ENCODE data around the gene TAOK1. TPM values are rescaled to one million over a fixed set of nuclear protein-coding genes. Genes with fewer than 3 reads are reported as not detected.
A peak's percentile ranks its signal among the peaks of the same experiment; 100 is the strongest.

The TAOK1 gene
- total and polyA plus RNA-seq, 2 of the 13 experiments (the other 11 are each of a cell fraction or from before 2014, with no cell fraction given): 14.1 to 23.0 TPM

DNA sequence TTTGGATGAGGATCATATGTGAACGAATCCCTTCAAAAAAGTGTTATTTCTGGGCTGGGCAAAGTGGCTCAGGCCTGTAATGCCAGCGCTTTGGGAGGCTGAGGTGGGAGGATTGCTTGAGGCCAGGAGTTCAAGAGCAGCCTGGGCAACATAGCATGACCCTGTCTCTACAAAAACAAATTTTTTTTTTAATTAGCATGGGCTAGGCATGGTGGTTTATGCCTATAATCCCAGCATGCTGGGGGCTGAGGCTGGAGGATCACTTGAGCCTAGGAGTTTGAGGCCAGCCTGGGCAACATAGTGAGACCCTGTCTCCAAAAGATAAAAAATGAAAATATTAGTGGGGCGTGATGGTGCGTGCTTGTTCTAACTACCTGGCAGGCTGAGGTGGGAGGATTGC lies 4.6 kb downstream of the TAOK1 start:
- Histone ChIP-seq H4K20me1 (ENCODE audit: insufficient read depth, low read length) (peaks cover 39% of the 10 kb centered on the region), H3K4me2 (ENCODE audit: low read depth, low read length) (no peak overlapping the region), H3K36me3 (replicated peaks in 1 of 2; ENCODE audit: control insufficient read depth in 1 of 2, insufficient read depth in 2 of 2, low read length in 2 of 2) (peaks cover 1 to 10% of the 10 kb centered on the region in 2 experiments; a peak in 3 of 5 replicates), H3K79me2 (ENCODE audit: insufficient read depth, low read length) (peaks cover 75% of the 10 kb centered on the region), H2AFZ (ENCODE audit: low read length) (no peak overlapping the region), H3K4me3 (replicated peaks in 1 of 3; ENCODE audit: insufficient read depth in 1 of 3, low read depth in 2 of 3, low read length in 3 of 3) (no peak overlapping the region), H3K9ac (ENCODE audit: insufficient read depth, low read depth, low read length) (no peak overlapping the region), H3K27me3 (ENCODE audit: control insufficient read depth in 1 of 2, insufficient read depth in 2 of 2, low read length in 2 of 2) (no peaks in the 10 kb centered on the region; a peak in 1 of 5 replicates), H3K9me3 (ENCODE audit: low read length) (no peaks in the 10 kb centered on the region), H3K4me1 (ENCODE audit: insufficient read depth, low read length) (peaks cover 45% of the 10 kb centered on the region), H3K27ac (ENCODE audit: extremely low read length, insufficient read depth, low read length) (no peak overlapping the region)
- POLR2A ChIA-PET: no interaction called here
- FAIRE-seq: no peak
- TF ChIP-seq, protein P1, sequence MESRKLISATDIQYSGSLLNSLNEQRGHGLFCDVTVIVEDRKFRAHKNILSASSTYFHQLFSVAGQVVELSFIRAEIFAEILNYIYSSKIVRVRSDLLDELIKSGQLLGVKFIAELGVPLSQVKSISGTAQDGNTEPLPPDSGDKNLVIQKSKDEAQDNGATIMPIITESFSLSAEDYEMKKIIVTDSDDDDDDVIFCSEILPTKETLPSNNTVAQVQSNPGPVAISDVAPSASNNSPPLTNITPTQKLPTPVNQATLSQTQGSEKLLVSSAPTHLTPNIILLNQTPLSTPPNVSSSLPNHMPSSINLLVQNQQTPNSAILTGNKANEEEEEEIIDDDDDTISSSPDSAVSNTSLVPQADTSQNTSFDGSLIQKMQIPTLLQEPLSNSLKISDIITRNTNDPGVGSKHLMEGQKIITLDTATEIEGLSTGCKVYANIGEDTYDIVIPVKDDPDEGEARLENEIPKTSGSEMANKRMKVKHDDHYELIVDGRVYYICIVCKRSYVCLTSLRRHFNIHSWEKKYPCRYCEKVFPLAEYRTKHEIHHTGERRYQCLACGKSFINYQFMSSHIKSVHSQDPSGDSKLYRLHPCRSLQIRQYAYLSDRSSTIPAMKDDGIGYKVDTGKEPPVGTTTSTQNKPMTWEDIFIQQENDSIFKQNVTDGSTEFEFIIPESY (CRISPR knock-in tag; IDR thresholded peaks at IDR 0.05): no peak
- no peak for TF ChIP-seq ELF3 (CRISPR knock-in tag; IDR thresholded peaks at IDR 0.05)
- TF ChIP-seq ZNF121 (CRISPR knock-in tag; IDR thresholded peaks at IDR 0.05): peak; percentile 88
- TF ChIP-seq KMT2B (CRISPR knock-in tag; IDR thresholded peaks at IDR 0.05): no peak
- TF ChIP-seq AKAP8 (CRISPR knock-in tag; IDR thresholded peaks at IDR 0.05): no peak
- TF ChIP-seq, protein P2, sequence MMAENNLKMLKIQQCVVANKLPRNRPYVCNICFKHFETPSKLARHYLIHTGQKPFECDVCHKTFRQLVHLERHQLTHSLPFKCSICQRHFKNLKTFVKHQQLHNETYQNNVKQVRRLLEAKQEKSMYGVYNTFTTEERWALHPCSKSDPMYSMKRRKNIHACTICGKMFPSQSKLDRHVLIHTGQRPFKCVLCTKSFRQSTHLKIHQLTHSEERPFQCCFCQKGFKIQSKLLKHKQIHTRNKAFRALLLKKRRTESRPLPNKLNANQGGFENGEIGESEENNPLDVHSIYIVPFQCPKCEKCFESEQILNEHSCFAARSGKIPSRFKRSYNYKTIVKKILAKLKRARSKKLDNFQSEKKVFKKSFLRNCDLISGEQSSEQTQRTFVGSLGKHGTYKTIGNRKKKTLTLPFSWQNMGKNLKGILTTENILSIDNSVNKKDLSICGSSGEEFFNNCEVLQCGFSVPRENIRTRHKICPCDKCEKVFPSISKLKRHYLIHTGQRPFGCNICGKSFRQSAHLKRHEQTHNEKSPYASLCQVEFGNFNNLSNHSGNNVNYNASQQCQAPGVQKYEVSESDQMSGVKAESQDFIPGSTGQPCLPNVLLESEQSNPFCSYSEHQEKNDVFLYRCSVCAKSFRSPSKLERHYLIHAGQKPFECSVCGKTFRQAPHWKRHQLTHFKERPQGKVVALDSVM (CRISPR knock-in tag; IDR thresholded peaks at IDR 0.05): peak; percentile 72
- no peak for DNase-seq (ENCODE audit: low spot score)
- in situ Hi-C loops (cut with HindIII; ENCODE audit: extremely low pct_ligation_motif_present, low pct_unique_long_range_greater_than_20kb): no loop called here
- 98% methylated on average over 4 of the region's 4 CpGs for WGBS (ENCODE audit: low lambda C conversion rate)
- no TSS peak for BruUV-seq (replicated peaks)
- no peak for ATAC-seq
- intact Hi-C loops (cut with micrococcal nuclease; ENCODE audit: unreplicated experiment): no loop called here
- CTCF ChIA-PET (ENCODE audit: low intra/inter-chr PET ratio, low total read pairs): no interaction called here

All from HepG2 (cell line).